HG02870 (cell line): Measurements from ENCODE around the gene CALD1.

Source experiments
- ATAC-seq: cut with Tn5 transposase; IDR thresholded peaks from one replicate; pipeline ENCODE4 v1.9.1; 2021; ENCODE audit warnings: mild to moderate bottlenecking, moderate library complexity; ENCODE audit not compliant: unreplicated experiment

Gene CALD1

DNA sequence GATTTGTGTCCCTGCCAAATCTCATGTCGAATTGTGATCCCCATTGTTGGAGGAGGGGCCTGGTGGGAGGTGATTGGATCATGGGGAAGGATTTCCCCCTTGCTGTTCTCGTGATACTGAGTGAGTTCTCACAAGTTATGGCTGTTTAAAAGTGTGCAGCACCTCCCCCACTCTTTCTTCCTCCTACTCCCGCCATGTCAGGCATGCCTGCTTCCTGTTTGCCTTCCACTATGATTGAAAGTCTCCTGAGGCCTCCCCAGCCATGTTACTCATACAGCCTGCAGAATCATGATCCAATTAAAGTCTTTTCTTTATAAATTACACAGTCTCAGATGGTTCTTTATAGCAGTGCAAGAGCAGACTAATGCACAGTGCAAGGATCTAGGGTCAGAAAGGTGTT, 75.4 kb downstream of the CALD1 start:
- no peak for ATAC-seq

DNA sequence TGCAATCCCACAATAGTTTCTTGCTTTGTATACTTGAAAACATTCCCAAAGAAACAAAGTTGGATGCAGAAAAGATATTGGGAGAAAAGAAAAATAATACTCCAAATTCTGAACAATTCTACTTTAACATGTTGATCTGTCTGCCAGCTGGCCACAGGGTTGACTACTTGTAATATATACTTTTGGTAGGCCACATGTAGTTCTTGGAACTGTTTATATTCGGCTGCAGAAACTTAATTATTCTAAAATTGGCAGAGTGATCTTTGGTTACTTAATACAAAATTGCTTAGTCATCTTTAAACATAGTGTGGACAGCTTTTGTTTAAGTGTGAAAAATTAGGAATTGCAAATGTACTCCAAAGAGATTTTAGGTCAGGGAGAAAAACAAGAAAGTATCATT, 76.0 kb downstream of the CALD1 start:
- no peak for ATAC-seq

GRCh38 chr7:134856091-134856490, 76.7 kb downstream of the CALD1 start:
- no peak for ATAC-seq

- no peak for ATAC-seq
Measured at GRCh38 chr7:134856691-134857090, 77.3 kb downstream of the CALD1 start.

- no peak for ATAC-seq
Measured at GRCh38 chr7:134857958-134858357, 78.5 kb downstream of the CALD1 start.

DNA sequence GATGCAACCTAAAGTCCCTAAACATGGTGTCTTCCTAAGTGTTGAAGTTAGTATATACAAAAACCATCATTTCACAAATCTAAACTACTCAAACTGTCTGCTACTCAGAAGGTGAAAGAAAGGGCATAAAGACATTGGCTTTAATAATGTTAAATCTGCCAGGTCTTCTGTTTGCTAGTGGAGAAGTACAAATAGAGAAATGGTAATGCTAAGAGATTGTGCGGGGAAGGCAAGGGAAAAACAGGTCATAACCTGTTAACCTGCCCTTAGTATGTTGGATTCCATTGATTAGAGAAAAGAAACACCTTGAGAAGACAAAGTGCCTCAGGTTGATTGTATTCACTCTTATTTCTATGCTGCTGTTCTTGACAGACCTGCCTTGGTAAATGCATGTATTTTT, 80.3 kb downstream of the CALD1 start:
- no peak for ATAC-seq

DNA sequence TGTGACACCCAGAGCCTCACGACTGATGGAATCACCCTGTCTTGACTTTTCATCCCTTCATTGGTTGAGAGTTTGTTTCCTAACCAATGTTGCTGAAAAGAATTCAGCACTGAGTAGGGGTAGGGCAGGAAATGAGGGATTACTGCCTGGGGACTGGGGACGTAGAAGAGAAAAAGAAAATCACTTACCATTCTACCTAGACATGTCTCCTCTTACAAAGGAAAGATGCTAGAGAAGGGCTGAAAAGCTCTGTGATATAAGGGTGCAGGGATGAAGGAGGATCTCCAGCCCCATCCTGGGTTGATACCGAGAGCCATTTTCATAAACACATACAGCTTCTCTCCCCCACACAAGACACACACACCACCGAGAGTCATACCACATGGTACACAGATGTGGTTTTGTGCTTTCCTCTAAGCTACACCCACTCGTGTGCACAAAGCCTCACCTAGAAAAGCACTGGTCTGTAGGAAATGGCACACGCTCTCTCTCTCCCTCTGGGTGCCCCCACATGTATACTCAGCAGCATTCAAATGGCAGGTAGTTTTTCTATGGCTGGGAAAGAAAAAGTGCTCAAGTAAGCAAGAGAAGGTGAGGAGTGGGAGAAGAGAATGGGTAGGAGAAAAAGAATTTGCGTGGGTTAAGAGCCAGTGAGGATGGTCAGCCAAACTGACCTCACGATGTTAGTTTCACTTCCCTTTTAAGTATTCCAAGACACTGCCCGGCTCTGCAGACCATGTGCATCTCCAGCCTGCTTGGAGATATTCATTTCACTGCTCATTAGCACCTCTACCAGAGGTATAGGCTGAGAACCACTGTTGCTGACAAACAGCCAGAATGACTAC, 85.8 kb downstream of the CALD1 start:
- ATAC-seq = peak; percentile 61

DNA sequence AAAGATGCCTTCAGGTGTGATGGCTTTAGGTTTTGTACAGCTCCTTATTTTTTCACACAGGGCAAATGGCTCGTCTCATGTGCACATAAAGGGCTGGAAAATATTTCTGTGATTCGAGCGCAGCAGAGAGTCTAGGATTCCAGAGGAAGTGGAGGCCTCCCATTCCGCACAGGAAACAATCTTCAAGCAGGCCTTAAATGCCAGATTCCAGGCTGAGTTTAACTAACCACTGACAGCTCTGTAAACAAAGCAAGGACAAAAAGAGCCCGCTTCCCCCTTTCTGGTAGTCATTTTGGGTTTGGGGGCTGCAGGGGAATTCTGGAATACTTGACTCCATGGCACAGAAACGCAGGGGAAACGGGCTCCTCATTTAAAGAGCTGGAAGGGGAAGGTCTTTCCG, 87.2 kb downstream of the CALD1 start:
- no peak for ATAC-seq

GRCh38 chr7:134870156-134870555, 90.7 kb downstream of the CALD1 start:
- no peak for ATAC-seq

DNA sequence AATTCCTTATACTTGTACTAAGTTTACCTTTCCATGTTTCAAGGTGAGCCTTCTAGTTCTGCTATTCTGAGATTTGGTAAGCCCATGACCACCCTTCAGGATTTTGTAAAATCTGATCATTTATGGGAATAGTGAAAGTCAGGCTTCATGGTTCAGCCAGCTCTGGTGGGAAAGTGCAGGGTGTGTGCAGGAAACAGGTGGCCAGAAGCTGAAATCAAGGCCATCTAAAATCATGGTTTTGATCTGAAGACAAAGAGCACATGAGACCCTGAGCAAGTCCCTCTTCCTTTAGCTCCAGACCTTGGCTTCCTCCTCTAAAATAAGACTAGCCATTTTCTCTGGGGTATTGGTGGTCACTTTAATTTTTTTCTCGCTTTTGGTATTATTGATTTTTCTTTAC, 91.3 kb downstream of the CALD1 start:
- ATAC-seq = no peak

DNA sequence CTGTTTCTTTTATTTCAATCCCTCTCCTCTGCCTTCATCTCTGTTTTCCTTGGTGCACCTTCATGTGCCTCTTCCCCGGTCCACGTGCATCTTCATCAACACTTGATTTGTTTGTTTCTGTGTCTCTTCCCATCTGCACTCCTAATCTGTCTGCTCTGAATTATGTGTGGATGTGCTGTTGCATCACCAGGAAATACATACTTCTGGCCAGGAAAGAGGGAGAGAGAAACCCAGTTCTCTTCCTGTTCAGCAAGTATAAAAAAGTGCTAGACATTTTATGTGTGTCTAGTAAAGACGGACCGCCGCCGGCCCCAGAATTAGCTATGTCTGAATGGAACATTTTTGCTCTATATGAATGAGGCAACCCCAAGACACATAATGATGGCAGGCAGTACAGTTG, 93.8 kb downstream of the CALD1 start:
- ATAC-seq = no peak

- ATAC-seq = no peak
Measured at GRCh38 chr7:134874407-134874806, 95.0 kb downstream of the CALD1 start.

DNA sequence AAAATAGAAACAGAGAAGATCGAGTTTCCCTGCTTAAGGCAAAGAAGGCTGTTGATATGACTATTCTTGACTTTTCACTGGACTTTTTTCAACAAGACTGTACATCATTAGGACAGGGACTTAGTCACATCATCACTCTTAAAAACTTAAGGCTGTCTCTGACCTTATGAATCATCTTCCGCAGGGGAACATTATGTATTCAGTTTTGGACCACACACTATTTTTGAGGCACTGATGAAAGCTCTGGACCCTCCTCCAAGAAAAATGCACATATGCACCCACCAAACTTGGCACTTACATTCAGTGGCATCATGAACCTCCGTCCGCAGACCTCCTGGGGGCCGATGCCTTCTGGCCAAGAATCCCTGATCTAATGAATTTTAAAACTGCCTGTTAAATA, 96.4 kb downstream of the CALD1 start:
- ATAC-seq = no peak

- no peak for ATAC-seq
Measured at GRCh38 chr7:134878746-134879357, 99.4 kb downstream of the CALD1 start.

DNA sequence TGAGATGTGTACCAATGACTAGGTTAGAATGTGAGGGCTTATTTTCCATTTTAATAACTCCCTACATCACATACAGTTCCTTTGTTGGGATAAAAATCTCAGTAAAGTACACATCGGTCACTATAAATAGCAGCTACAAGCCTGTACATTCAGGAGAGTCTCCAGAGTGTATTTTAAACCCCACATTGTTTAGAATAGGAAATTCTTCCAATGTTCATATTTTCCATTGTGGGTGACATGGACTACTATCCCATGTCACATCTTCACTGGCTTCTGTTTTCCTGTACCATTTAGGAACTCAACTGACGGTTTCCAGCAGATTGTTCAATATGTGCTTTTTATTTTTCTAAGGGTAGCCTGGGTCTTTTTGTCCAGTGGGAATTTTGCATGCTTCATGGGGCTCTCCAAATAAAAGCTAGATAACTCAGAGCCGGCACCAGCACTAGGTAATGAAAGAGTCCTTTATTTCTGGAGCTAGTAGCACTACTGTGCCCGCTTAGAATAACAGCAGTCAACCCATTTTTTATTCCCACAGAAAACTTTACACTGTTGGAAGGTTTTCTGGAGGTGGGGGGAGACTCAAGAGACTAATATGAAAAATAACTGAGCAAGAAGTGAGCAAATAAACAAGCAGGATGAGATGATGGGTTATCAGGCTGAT, 100.5 kb downstream of the CALD1 start:
- ATAC-seq = no peak

GRCh38 chr7:134882481-134882880, 103.0 kb downstream of the CALD1 start:
- no peak for ATAC-seq

GRCh38 chr7:134885967-134886352, 106.5 kb downstream of the CALD1 start:
- no peak for ATAC-seq

- ATAC-seq = no peak
Measured at GRCh38 chr7:134886353-134887057, 107.1 kb downstream of the CALD1 start.

- ATAC-seq = no peak
Measured at GRCh38 chr7:134887523-134887922, 108.1 kb downstream of the CALD1 start.

- no peak for ATAC-seq
Measured at GRCh38 chr7:134888141-134888740, 108.8 kb downstream of the CALD1 start.
